ENCODE measurements around the gene GRAMD1B. TPM values are rescaled to one million over a fixed set of nuclear protein-coding genes. Genes with fewer than 3 reads are reported as not detected.
A peak's percentile ranks its signal among the peaks of the same experiment; 100 is the strongest.

The GRAMD1B gene
- total RNA-seq, 4 donors from 2014 or later = 2.1 to 7.8 (median 3.2) TPM

- H3K9me3 ChIP-seq = no peaks in the 10 kb centered on the region
- DNase-seq = no peak
- intact Hi-C loops (cut with DNase I; ENCODE audit: low total_unique reads) (no loop called here), in situ Hi-C loops (cut with MboI; ENCODE audit: low sequenced_read_pairs in 4 of 4) (no loop called here)
- H3K36me3 ChIP-seq = no peaks in the 10 kb centered on the region
- no peak overlapping the region for H3K4me3 ChIP-seq
- no peak for ATAC-seq
- no peak for TF ChIP-seq CTCF (IDR thresholded peaks at IDR 0.05 in 4 of 5, conservative IDR thresholded peaks at IDR 0.05 in 1 of 5)
- no peak for TF ChIP-seq POLR2A (IDR thresholded peaks at IDR 0.05)
- H3K4me1 ChIP-seq = peaks cover 7 to 17% of the 10 kb centered on the region in 2 donors
- no peak overlapping the region for H3K27ac ChIP-seq
- no peaks in the 10 kb centered on the region for H3K27me3 ChIP-seq
Measured at GRCh38 chr11:123556633-123557032, 126.6 kb downstream of the GRAMD1B start.

GRCh38 chr11:123558536-123559315 is 128.7 kb downstream of the GRAMD1B start:
- H3K36me3 ChIP-seq = no peaks in the 10 kb centered on the region
- TF ChIP-seq CTCF (IDR thresholded peaks at IDR 0.05 in 4 of 5, conservative IDR thresholded peaks at IDR 0.05 in 1 of 5) (no peak), POLR2A (IDR thresholded peaks at IDR 0.05) (no peak)
- no peak overlapping the region for H3K4me3 ChIP-seq
- no peak for ATAC-seq
- in situ Hi-C loops (cut with MboI; ENCODE audit: low sequenced_read_pairs in 4 of 4) (no loop called here), intact Hi-C loops (cut with DNase I; ENCODE audit: low total_unique reads) (no loop called here)
- H3K4me1 ChIP-seq = peaks cover 10 to 17% of the 10 kb centered on the region in 2 donors
- no peak overlapping the region for H3K27ac ChIP-seq
- H3K27me3 ChIP-seq = no peaks in the 10 kb centered on the region
- no peak for DNase-seq
- no peaks in the 10 kb centered on the region for H3K9me3 ChIP-seq

GRCh38 chr11:123559523-123559955 is 129.5 kb downstream of the GRAMD1B start:
- Histone ChIP-seq H3K27me3 (no peaks in the 10 kb centered on the region), H3K36me3 (no peaks in the 10 kb centered on the region), H3K9me3 (no peaks in the 10 kb centered on the region), H3K4me1 (peaks cover 10 to 17% of the 10 kb centered on the region in 2 donors), H3K4me3 (peak overlapping the region; percentile 47 to 61 (median 52)), H3K27ac (peak overlapping the region; percentile 29 to 58 (median 46))
- intact Hi-C loops (cut with DNase I; ENCODE audit: low total_unique reads) = no loop called here
- ATAC-seq (peak in 1 of 2 donors; percentile 30), DNase-seq (no peak)
- in situ Hi-C loops (cut with MboI; ENCODE audit: low sequenced_read_pairs in 4 of 4) = no loop called here
- TF ChIP-seq CTCF (IDR thresholded peaks at IDR 0.05 in 4 of 5, conservative IDR thresholded peaks at IDR 0.05 in 1 of 5) (no peak), POLR2A (IDR thresholded peaks at IDR 0.05) (no peak)

DNA sequence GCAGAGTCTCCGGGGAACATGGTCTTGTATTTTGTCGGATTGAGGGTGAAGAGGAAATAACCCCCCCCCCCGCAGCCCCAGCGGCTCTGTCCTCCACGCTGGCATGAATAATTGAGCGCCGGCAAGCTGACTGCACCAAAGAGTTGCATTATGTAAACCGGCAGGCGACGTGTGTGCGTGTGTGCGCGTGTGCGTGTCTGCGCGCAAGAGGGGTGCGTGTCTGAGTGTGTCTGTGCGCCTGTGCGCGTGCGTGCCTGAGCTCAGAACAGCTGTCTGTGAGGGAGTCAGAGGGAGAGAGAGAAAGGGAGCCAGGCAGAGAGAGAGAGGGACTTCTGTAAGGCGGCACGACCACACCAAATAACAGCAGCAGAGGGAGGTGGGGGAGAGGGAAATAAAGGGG is 129.9 kb downstream of the GRAMD1B start:
- intact Hi-C loops (cut with DNase I; ENCODE audit: low total_unique reads) = no loop called here
- peak; percentile 74 to 76 for ATAC-seq
- no peak for TF ChIP-seq POLR2A (IDR thresholded peaks at IDR 0.05)
- no peak for TF ChIP-seq CTCF (IDR thresholded peaks at IDR 0.05 in 4 of 5, conservative IDR thresholded peaks at IDR 0.05 in 1 of 5)

More for the DNA sequence above, 129.9 kb downstream of the GRAMD1B start:
- Histone ChIP-seq H3K27ac (peak overlapping the region; percentile 29 to 58 (median 46)), H3K4me1 (peaks cover 10 to 17% of the 10 kb centered on the region in 2 donors), H3K27me3 (no peaks in the 10 kb centered on the region), H3K36me3 (no peaks in the 10 kb centered on the region), H3K9me3 (no peaks in the 10 kb centered on the region), H3K4me3 (peak overlapping the region; percentile 47 to 61 (median 52))
- in situ Hi-C loops (cut with MboI; ENCODE audit: low sequenced_read_pairs in 4 of 4) = no loop called here
- DNase-seq = peak in 1 of 2 donors; percentile 51

Measured in gastrocnemius medialis (tissue), 4 donors.